ENCODE measurements around the gene SMIM11.
A peak's percentile ranks its signal among the peaks of the same experiment; 100 is the strongest.
"Not testable (repeated sequence)": the region's sequence is repeated elsewhere in the genome, so short reads cannot be mapped to it uniquely, and the experiment has no call there.

The SMIM11 gene

DNA sequence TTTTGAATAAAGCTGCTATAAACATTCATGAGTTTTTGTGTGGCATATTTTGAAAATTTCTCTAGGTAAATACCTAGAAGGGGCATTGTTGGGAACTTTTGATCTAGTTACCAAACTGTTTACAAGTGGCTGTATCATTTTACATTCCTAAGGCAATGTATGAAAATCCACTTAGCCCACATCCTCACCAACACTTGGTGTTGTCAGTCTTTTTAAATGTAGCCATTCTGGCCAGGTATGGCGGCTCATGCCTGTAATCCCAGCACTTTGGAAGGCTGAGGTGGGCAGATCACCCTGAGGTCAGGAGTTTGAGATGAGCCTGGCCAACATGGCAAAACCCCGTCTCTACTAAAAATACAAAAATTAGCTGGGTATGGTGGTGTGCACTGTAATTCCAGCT lies 17.4 kb upstream of the SMIM11 start:
- DNase-seq, result no peak

DNA sequence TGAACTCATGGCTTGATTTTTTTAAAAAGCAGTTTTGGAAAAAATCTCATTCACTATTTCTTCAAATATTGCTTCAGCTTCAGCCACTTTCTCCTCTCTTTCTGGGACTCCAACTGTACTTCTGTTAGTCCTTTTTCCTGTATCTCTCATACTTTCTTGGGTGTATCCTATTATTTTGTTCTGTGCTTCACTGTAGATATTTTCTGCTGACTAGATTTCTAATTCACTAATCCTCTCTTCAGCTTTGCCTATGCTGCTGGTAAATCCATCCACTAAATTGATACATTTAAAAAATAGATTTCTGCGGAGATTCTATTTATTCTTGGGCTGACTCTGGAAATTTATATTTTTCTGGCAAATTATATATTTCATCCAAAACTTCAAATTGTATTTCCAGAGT lies 16.4 kb upstream of the SMIM11 start:
- no peak for DNase-seq

DNA sequence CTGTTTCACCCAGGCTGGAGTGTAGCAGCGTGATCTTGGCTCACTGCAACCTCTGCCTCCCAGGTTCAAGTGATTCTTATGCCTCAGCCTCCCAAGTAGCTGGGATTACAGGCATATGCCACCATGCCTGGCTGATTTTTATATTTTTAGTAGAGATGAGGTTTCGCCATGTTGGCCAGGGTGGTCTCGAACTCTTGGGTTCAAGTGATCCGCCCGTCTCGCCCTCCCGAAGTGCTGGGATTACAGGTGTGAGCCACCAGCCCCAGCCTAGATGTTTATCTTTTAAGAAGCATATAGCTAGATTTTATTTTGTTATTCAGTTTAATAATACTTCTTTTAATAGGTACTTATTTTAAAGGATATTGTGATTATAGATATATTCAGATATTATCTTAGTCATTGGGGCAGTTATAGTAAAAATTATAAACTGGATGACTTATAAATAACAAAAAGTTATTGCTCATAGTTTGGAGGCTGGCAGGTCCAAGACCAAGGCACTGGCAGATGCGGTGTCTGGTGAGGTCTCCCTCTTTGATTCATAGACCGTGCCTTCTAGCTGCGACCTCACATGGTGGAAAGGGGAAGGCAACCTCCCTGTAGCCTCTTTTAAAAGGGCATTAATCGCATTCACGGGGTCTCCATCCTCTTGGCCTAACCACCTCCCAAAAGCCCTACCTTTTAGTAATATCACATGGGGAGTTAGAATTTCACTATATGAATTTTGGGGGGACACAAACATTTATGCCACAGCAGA lies 14.6 kb upstream of the SMIM11 start:
- no peak for DNase-seq

DNA sequence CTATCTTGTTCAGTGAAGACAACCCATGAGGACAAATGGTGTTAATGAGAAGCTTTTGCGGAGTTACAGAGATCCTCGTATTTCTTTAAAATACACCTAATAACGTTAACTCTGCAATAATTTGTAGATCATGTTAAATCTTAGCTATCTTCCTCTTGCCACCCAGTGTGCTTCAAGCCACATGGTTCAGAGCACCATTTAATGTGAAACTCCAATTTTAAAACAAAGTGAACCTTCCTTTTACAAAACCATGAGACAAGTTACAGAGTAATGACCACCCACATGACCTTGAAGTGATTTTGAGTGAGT lies 13.2 kb upstream of the SMIM11 start:
- DNase-seq, result no peak

DNA sequence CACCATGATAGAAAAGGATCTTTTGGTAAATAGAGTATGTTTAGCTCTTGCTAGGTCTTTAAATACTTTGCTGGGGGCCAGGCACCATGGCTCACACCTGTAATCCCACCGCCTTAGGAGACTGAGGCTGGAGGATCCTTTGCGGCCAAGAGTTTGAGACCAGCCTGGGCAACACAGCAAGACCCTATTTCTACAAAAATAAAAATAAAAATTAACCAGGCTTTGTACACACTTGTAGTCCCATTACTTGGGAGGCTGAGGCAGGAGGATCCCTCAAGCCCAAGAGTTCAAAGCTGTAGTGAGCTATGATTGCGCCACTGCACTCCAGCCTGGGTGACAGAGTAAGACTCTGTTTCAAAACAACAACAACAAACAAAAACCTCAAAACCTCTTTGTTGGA lies 12.6 kb upstream of the SMIM11 start:
- DNase-seq, result no peak

DNA sequence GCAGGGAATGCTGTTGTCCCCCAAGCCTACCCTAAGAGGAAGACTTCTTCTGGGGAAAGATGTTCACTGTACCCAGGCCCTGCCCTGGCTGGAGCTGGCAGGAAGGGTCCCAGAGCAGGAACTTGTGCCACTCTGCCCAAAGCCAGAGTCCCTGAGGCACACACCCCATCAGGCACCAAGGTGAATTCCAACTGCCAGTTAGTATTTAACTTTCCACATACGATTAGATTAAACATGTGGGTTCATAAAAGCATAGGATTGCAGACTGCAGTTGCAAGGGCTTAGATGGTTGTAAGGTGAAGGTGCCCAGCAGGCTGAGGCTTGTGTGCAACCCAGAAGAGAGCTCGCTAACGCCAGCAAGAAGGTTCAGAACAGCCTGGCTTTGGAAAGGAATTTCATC lies 11.6 kb upstream of the SMIM11 start, which contains the start of gene KCNE2:
Gene KCNE2, plus strand, starts transcription at position 274 of the 400 bp plus-strand sequence. CDS start 6,473 bp downstream, outside the sequence.
- DNase-seq, result no peak

DNA sequence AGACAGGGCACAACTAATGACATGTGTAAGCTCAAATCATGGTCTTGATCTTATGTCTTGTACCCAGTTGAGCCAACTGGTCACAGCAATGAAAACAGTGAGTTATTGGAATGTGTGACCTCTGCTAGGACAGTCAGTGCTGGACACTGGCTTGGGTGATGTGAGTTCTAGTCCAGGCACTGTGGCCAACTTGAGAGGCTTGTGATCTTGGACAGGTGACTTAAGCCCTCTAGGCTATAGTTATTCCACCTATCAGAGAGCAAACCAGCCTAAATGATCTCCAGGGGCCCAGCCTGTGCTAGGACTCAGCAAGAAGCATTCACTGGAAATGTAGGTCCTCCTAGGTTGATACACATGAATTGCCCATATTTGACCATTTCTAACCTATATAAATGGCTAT lies 10.4 kb upstream of the SMIM11 start:
- no peak for DNase-seq

DNA sequence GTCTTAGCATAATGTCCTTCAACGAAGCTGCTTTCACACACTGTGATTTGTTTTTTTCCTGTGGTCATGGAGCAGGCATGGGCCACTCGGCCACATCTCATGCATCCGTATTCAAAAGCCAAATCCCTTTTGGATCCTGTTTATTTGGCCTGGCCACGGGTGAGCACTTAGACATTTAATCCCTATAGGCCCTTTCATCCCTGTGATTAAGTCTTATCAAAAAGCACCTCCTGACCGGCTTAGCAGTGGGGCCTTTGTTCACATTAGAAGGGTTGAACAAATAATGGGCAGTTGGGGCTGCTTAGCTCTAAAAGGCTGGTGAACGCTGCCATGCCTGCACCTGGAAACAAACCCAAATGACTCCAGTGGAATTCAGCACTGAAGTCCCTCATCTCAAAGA lies 9.5 kb upstream of the SMIM11 start:
- DNase-seq, result no peak

DNA sequence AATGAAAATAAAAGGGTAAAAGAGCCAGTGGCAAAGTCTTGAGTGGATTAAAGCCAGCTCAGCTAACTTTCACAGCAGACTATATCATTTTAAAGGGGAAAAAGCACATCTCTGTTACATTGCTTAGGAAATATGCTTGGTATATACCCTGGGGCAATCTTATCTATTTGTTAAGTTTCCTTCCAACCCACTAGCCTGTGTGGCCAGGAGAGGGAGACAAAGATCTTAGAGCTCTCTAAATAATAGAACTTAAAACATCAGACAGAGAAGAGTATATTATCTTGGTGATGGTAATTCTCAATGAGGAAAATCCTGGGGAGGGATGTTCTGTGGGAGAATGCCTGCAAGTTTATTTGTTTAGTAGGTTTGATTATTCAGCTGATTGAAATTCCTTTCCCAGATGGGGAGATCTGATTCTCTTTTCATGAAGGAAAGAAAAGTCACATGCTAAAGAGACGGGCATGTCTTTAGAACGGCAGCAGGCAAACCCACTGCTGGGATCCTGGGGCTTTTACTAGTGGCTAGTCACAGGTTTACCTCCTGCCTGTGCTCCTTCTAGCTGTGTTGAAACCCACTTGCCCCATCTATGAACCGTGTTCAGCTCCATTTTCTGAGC lies 7.9 kb upstream of the SMIM11 start:
- DNase-seq, result peak; percentile 68

DNA sequence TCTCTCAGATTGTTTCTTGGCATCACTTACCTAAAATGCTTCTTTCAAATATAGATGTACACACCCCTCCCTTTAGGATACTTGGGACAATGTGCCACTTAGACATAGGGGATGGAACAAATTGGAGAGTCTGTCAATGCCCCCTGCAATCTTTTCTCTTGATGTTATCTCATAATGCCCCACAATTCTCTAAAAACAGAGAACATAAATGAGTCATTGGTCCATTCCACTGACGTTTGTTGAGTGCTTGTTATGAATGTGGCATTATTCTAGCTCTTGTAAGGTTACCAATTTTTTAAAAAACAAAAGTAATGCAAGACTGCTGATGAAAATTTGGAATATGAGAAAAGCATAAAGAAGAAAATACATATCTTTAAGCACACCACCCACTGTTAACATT lies 5.6 kb upstream of the SMIM11 start:
- DNase-seq, result no peak

DNA sequence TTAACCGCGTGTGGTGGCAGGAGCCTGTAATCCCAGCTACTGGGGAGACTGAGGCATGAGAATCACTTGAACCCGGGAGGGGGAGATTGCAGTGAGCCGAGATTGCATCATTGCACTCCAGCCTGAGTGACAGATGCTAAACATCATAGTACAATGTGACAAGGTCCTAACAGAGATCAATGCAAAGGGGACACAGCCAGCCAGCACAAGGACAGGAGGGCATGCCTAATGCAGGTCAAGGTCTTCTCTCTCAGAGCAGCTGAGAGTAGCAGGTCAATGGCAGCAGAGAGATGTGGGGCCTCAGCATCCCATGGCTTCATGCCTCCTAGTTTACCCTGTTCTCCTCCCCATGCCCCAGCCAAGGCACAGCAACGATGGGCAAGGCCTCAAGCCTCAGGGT lies 3.0 kb upstream of the SMIM11 start:
- no peak for DNase-seq

DNA sequence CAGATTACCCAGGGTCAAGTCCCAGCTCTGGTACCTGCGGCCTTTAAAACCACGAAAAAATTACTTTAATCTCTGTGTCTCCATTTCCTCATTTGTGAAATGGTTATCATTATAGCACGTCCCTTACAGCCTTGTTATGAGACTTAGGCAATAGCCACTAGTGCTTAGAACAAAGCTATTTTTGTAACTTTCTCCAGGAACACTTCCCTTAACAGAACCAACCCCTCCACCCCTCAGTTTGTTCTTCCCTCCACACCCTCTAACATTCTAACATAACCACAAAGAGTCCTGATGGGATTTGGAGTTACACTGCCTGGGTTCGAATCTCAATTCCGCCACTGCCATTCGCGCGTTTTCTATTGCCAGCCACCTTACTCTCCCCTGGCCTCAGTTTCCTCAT lies 845 bp upstream of the SMIM11 start:
- DNase-seq, result not testable (repeated sequence)

DNA sequence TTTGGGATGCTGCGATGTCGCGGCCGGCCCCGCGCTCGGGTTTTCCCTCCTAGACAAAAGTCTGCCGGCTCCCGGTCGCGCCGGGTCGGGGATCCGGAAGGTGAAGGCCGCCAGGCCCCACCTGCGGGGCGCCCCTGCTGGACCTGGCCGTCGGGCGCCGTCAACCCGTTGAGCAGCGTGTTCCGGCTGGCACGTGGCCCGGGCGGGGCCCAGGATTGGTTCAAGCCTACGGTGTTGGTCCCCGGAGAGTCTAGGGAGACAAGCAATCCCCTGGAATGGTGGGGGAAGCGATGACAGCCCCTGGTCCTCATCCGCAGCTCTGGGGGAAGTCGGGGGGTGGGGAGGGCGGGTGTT lies 289 bp downstream of the SMIM11 start:
- DNase-seq, result not testable (repeated sequence)

DNA sequence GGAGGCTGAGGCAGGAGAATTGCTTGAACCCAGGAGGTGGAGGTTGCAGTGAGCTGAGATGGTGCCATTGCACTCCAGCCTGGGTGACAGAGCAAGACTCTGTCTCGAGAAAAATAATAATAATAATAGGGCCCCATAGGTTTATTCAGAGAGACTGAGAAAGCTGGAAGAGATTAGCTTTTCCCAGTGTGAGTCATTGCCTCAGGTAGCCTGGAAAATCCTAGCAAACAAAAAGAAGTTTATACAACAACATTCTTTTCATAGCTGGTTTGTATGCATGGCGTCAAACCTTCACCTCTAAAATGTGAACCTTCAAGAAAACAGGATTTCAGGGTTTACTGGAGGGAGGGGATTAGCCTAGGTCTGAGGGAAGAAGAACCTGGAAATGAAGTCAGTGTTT lies 7.8 kb downstream of the SMIM11 start:
- not testable (repeated sequence) for DNase-seq

DNA sequence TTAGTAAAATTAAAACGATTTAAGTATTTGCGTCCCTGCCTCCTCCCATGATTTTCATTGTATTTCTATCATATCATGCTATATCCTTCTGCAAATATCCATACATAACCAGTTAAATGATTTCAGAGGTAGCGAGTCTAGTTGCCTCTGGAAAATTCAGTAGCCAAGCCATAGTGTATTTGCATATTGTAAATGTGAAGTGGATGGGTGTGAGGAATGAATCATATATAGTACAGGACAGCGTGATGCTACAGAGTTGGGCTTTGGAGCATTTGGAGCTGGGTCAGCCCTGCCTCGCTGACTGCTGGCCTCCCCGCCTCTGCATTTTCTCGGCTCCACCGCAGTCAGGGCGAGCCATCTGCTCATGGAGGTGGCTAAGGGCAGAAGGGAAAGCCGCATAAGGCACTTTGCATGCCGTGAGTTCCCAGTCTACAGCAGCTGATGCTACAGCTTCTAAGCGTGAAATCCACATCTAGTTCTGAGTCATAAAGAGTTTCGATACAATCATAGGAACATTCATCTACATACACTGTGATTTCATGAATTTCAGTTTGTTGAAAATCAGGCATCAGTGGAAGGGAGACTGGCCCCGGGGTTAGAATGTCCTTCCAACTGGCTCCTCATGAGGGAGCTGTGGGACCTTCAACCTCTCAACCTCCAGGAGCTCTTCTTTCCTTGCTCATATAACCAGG lies 8.6 kb downstream of the SMIM11 start:
- not testable (repeated sequence) for DNase-seq

DNA sequence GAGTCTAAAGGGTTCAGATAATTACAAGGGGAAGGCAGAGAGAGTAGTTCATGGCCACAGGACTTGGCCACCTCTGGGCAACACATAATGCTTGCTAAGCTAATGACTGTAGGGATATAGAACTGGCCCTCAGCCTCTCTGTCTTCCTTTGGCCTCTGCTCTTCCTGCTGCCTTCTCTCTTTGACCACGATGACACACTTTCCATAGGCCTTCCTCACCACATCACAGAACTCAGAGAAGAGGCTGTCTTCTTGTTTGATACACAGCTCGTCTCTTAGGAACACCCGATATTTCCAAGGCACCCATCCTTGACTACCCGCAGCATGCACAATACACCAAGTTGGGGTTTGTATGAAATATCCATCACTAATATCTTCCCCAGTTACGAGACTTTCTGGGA lies 25.2 kb downstream of the SMIM11 start:
- not testable (repeated sequence) for DNase-seq

DNA sequence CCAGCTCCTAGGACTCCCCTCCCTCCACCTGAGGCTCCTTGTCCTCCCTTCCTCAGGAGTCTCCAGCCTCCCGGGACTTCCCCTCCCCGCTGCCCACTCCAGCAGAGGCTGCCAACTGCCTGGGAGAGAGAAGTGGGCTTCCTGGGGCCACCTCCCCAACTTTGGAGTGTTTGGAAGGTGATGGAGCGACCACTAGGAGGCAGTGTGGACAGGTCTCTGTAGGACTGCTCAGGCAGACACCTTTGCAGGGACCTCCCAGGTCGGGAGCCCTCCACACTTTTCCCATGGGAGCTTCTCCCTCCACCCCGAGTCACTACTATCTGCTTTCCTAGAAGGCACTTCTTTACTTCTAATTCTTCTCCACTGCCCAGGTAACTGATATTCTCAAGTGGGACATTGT lies 29.4 kb downstream of the SMIM11 start:
- DNase-seq, result not testable (repeated sequence)

DNA sequence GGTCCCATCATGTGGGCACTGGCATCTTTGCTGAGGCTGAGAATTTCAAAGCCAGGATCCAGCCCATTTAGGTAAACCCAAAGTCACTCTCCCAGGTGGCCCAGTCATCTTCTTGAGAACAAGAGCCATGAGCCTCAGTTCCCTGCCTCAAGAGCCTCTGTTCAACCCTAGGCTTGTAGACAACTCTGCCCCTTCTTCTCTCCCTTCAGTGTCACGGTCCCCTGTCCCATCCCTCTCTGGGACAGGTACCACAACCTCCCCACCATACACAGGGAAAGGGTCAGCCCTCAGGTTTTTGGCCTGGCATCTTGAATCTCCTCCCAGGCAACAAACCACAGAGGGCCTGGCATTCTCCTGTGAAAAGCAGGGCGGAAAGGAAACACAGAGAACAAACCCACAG lies 30.4 kb downstream of the SMIM11 start:
- not testable (repeated sequence) for DNase-seq

DNA sequence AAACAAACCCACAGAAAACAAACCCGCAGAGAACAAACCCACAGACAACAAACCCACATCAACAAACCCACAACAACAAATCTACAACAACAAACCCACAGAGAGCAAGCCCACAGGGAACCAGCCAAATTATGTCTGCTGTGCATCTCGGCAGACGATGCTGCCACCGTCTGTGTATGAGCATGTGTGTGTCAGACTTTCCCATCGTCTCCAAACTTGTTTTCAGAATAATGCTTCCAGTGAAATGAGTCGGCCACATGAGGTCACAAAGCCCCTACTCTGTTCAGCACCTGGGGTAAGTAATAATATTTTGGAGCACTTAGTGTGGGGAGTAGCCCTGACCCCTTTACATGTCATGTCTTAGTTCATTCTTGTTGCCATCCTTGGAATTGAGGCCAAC lies 30.8 kb downstream of the SMIM11 start:
- DNase-seq, result not testable (repeated sequence)

DNA sequence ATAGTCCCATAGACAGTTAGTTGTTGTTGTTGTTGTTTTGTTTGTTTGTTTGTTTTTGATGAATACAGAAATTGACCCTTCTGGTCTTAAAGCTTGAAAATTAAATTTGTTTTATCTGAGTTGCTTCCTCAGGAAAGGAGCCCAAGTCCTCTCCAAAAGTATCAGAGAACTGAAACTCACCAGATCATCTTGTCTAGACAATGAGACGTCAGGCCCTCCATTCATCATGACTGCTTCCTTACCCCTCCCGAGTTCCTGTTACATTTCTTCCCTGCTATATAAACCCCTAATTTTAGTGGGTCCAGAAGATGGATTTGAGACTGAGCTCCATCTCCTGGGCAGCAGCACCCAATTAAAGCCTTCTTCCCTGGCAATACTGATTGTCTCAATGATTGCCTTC lies 31.4 kb downstream of the SMIM11 start:
- not testable (repeated sequence) for DNase-seq

DNA sequence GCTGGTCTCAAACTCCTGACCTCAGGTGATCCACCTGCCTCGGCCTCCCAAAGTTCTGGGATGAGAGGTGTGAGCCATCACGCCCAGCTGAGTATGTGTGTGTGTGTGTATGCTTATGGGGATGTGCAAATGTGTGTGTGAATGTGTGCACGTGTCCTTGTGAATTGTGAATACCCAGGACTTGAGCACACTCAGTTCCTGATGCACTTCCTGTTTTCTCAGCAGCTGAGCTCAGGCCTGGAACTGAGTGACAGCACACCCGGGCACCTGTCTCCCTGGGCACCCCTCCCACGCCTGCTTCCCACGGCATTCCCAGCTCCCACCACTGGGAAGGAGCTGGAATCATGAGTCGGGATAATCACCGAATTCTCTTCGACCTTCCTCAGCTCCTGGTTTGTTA lies 32.0 kb downstream of the SMIM11 start:
- DNase-seq, result not testable (repeated sequence)

DNA sequence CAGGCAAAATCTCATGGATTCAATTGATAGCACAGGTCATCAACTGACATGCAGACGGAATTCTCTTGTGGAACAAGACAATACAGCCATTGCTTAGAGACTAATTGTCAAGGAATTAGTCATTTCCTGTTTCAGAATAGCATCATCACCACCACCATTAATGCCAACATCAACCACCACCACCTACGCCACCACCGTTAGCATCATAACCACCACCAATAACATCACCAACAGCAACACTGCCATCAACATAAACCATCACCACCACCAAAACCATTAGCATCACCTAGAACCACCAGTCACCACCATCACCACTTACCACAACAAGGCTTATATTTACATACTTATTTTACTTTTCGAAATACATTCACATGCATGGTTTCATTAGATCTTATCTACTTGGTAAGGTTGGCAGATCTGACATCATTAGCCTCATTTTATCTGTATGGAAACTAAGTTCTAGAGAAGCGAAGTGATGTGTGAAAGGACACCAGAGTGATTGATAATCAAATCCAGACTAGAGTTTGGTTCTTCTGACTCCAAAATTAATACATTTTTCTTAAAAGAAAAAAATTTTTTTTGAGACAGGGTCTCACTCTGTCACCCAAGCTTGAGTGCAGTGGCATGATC lies 42.3 kb downstream of the SMIM11 start:
- not testable (repeated sequence) for DNase-seq

DNA sequence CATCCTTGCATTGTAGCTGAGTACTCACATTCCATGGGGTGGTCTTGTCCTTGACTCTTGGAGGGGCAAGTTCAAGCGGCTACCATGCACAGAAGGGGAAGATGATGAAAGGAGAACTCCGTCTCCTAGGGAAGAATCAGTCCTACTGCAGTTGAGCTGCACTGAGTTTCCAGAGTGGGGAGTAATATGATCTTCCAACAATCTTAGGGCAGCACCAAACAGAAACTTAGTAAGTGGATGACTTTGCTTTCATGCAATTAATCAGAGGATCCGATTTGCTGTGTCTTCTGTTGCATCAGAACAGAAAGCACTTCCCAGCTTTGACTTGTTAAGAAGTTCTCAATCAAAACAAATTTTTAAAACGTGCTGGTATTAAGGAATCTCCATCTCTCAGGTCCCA lies 48.5 kb downstream of the SMIM11 start, which contains the start of gene SMIM34:
Gene SMIM34, minus strand, starts transcription at position 147 of the 400 bp plus-strand sequence. Its CDS starts 112 bp downstream, at position 35.
- DNase-seq, result not testable (repeated sequence)

DNA sequence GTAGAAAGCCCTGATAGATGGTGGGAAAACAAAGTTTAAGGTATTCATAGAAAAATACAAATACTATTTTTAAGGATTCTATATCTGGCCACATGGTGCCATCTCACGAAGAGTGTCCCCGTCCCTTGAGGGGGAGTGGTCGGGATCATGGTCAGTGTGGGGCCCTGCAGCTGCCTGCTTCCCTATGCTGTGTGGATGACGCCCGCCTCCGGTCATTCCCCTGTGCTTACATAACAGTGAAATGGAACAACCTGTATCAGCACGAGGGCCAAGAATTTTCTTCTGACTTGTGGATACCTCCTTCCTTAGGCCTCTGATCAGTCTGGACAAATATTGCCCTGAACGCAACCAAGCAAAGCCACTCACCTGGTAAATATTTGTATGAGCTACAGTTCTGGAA lies 52.0 kb downstream of the SMIM11 start:
- not testable (repeated sequence) for DNase-seq

All from fibroblast of skin of right quadriceps (primary cell).